Karpas-422 (cell line): ENCODE measurements around the gene CBY2. TPM values are rescaled to one million over a fixed set of nuclear protein-coding genes. Genes with fewer than 3 reads are reported as not detected.

Source experiments
- DNase-seq: peaks from one replicate; pipeline ENCODE4 v3.0.0-alpha.2; 2015
- H2AFZ ChIP-seq: fragments of 200-600 bp; sonication (generic); 2 replicates; pipeline ENCODE4 v1.6.1; 2014; ENCODE audit warnings: antibody characterized with exemption, low read length, mixed read lengths
- H3K27ac ChIP-seq: fragments of 200-600 bp; sonication (generic); 2 replicates; pipeline ENCODE4 v1.5.1; 2014; ENCODE audit warnings: mild to moderate bottlenecking, low read length, moderate library complexity
- H3K27me3 ChIP-seq: fragments of 200-600 bp; sonication (generic); 2 replicates; pipeline ENCODE4 v1.6.1; 2014; ENCODE audit warnings: low read length, mixed read lengths
- H3K36me3 ChIP-seq: fragments of 200-600 bp; sonication (generic); 2 replicates; pipeline ENCODE4 v1.6.1; 2014; ENCODE audit warnings: low read length, mixed read lengths; ENCODE audit not compliant: insufficient read depth
- H3K4me1 ChIP-seq: fragments of 200-600 bp; sonication (generic); 2 replicates; pipeline ENCODE4 v1.6.1; 2014; ENCODE audit warnings: mild to moderate bottlenecking, low read length, mixed read lengths
- H3K4me2 ChIP-seq: fragments of 200-600 bp; sonication (generic); 2 replicates; pipeline ENCODE4 v1.6.1; 2014; ENCODE audit warnings: low read length, low read depth, mild to moderate bottlenecking; ENCODE audit not compliant: poor library complexity, severe bottlenecking
- H3K4me3 ChIP-seq: fragments of 200-600 bp; sonication (generic); 2 replicates; pipeline ENCODE4 v1.5.1; 2014; ENCODE audit warnings: mild to moderate bottlenecking, antibody characterized with exemption, low read length, mixed read lengths
- H3K79me2 ChIP-seq: fragments of 200-600 bp; sonication (generic); 2 replicates; pipeline ENCODE4 v1.6.1; 2014; ENCODE audit warnings: mild to moderate bottlenecking, low read length, mixed read lengths
- H3K9ac ChIP-seq: fragments of 200-600 bp; sonication (generic); 2 replicates; pipeline ENCODE4 v1.6.0; 2014; ENCODE audit warnings: low read length
- H3K9me2 ChIP-seq: fragments of 200-600 bp; sonication (generic), shearing (Covaris generic); replicated peaks from 2 replicates; pipeline ENCODE4 v1.6.0; 2014; ENCODE audit warnings: mild to moderate bottlenecking, low read length, moderate library complexity; ENCODE audit not compliant: insufficient read depth
- H3K9me3 ChIP-seq: fragments of 300-700, 200-600 bp; sonication (generic); 2 replicates; pipeline ENCODE4 v1.6.1; 2014; ENCODE audit warnings: low read length, mixed read lengths
- H4K20me1 ChIP-seq: fragments of 200-600 bp; sonication (generic); 2 replicates; pipeline ENCODE4 v1.6.1; 2014; ENCODE audit warnings: mild to moderate bottlenecking, antibody characterized with exemption, low read length, low read depth; ENCODE audit not compliant: insufficient read depth
- total RNA-seq: library from RNA; depleted of rRNA; stranded (reverse); fragments of >200 nt; shearing (Covaris generic); gene quantifications from 2 replicates; pipeline ENCODE4 v1.2.3, GENCODE V29; 2014; ENCODE audit warnings: low replicate concordance

The CBY2 gene
- total RNA-seq, 1 experiment from 2014 or later, result not detected

DNA sequence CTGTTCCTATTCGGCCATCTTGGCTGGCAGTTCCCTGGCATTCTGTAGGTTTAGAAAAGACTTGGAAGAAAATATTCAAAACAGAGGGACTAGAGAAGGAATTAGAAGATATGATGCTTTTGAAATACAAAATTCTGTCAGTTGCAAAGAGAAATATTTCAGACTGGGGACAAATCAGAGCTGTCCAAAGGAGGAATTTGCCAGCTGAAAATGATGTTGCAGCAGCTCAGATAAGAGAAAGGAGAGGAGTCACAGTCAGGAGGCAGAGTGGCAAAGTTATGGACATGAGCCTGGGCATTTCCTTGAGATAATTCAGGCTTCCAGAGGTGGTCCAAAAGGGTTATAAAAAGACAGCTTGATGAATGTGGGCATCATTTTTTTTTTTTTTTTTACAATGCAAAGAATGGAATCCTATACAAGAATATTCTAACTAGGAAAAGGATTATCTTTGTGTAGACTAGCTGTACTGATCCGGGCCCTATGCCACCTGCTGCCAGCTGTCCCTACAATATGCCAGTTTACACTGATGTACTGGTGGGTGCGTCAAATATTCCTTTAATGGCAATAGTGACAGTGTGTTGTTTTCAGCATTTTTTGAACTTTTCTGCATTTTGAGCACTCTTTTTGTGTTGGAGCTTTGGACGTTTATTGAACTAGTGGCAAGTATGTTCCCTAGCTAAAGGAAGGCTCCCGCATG, 31.8 kb upstream of the CBY2 start:
- Histone ChIP-seq H3K27me3 (no peaks in the 10 kb centered on the region), H3K79me2 (no peaks in the 10 kb centered on the region), H3K4me3 (no peak overlapping the region), H3K9ac (no peak overlapping the region), H3K9me2 (no peaks in the 10 kb centered on the region), H3K9me3 (no peaks in the 10 kb centered on the region), H2AFZ (no peak overlapping the region), H3K27ac (no peak overlapping the region), H3K4me2 (no peak overlapping the region), H3K4me1 (no peaks in the 10 kb centered on the region), H3K36me3 (no peaks in the 10 kb centered on the region), H4K20me1 (no peaks in the 10 kb centered on the region)
- DNase-seq, result no peak

DNA sequence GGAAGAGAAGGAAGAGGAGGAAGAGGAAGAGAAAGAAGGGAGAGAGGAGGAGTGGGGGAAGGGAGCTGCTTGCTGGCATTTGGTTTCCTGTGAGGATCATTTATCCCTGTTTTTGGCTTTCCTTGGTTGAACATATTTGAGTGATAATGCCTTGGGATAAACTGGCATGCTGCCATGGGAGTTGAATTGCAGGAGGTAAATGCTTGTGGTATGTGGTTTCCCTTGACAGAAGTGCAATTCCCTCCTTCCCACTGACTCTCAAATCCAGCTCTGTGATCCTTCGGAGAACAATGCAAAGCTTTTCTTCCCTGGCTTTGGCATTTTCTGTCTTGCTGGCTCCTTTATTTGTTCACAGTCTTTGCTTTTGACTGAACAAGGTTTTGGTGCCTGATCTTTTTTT, 27.2 kb upstream of the CBY2 start:
- Histone ChIP-seq H3K36me3 (no peaks in the 10 kb centered on the region), H3K9me2 (no peaks in the 10 kb centered on the region), H3K4me2 (no peak overlapping the region), H2AFZ (no peak overlapping the region), H3K9me3 (no peaks in the 10 kb centered on the region), H3K79me2 (no peaks in the 10 kb centered on the region), H4K20me1 (no peaks in the 10 kb centered on the region), H3K4me1 (no peaks in the 10 kb centered on the region), H3K27ac (no peak overlapping the region), H3K27me3 (no peaks in the 10 kb centered on the region), H3K4me3 (no peak overlapping the region), H3K9ac (no peak overlapping the region)
- DNase-seq, result no peak

DNA sequence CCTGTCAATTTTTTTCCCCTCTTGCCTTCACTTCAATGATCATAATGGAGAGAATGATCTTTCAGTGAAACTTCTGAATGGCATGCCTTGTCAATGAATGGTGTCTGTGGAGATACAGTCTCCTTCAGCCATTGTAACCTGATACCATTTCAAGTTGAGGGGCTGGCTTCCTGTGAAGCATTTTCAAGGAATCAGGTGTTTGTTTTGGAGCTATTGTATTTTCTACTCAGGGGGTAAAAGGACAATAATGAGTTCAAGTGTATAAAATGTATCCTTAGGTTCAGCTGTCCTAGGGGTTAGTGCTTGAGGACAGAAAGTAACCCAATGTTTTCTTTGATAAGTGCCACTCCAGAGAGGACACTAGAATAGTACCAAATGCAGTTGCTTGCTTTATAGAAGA, 23.8 kb upstream of the CBY2 start:
- Histone ChIP-seq H3K9me2 (no peaks in the 10 kb centered on the region), H3K36me3 (no peaks in the 10 kb centered on the region), H3K27ac (no peak overlapping the region), H3K9me3 (no peaks in the 10 kb centered on the region), H3K4me3 (no peak overlapping the region), H3K79me2 (no peaks in the 10 kb centered on the region), H4K20me1 (no peaks in the 10 kb centered on the region), H3K4me1 (no peaks in the 10 kb centered on the region), H3K4me2 (no peak overlapping the region), H3K27me3 (no peaks in the 10 kb centered on the region), H2AFZ (no peak overlapping the region), H3K9ac (no peak overlapping the region)
- DNase-seq, result no peak

DNA sequence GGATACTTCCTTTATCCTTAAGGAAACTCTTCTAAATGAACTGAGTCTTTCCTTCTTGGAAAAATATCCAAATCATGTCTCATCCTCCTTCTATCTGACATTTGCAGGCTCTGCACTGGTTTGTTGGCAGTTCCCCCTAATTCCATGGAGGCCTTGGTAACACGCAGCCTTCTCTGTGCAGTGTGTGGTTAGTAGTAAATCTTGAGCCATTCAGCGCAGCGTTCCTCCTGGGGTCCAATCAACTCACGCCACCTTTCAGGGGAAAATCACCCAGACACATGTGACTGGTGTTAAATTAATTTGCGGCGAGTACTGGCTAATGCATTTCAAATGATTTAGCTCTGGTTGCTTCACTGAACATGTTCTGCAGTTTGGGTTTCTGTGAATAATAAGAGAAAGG, 21.0 kb upstream of the CBY2 start:
- Histone ChIP-seq H3K9me2 (no peaks in the 10 kb centered on the region), H4K20me1 (no peaks in the 10 kb centered on the region), H2AFZ (no peak overlapping the region), H3K9me3 (no peaks in the 10 kb centered on the region), H3K4me2 (no peak overlapping the region), H3K27ac (no peak overlapping the region), H3K9ac (no peak overlapping the region), H3K27me3 (no peaks in the 10 kb centered on the region), H3K4me1 (no peaks in the 10 kb centered on the region), H3K36me3 (no peaks in the 10 kb centered on the region), H3K4me3 (no peak overlapping the region), H3K79me2 (no peaks in the 10 kb centered on the region)
- no peak for DNase-seq

DNA sequence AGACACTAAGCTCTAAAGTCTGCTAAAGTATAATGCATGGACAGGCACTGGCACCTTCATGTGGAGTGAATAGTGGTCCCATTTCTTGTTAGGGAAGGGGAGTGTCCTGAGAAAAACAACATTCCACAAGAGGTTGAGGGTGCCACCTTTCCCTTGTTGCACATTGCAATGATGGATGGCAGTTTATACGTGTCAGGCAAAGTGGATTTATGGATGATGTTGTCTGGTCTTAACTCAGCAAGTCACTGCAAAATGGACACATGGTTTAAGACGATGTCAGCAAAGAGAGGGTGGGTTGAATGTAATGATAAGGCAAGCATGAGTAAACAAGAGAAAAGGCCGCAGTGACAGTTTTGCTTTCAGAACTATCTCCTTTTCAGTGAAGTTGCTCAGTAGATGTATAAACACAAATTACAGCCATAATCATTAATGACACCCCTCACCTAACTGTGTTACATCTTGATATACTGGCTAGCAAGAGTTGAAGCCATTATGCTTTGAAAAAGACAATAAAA, 19.6 kb upstream of the CBY2 start:
- Histone ChIP-seq H3K79me2 (no peaks in the 10 kb centered on the region), H3K9ac (no peak overlapping the region), H3K36me3 (no peaks in the 10 kb centered on the region), H3K27ac (no peak overlapping the region), H3K9me2 (no peaks in the 10 kb centered on the region), H3K4me2 (no peak overlapping the region), H3K4me3 (no peak overlapping the region), H3K27me3 (no peaks in the 10 kb centered on the region), H3K9me3 (no peaks in the 10 kb centered on the region), H2AFZ (no peak overlapping the region), H3K4me1 (no peaks in the 10 kb centered on the region), H4K20me1 (no peaks in the 10 kb centered on the region)
- DNase-seq, result no peak

DNA sequence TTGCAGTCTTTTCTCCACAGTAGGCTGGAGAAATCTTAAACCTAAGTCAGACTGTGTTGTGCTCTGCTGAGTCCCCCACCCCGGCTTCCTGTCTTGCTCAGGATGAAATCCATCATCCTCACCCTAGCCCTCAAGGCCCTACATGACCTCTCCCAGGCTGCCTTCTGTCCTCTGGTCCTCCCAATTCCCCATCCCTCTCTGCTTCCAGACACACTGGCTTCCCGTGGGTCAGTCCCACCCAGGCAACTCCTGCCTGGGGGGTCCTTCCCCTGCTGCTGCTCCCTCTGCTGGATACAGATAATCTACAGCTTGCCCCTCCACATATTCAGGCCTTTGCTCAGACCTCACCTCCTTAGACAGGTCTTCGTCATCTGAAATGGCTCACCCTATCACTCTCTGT, 18.4 kb upstream of the CBY2 start:
- DNase-seq, result no peak
- H2AFZ ChIP-seq, result no peak overlapping the region
- no peaks in the 10 kb centered on the region for H3K4me1 ChIP-seq
- H3K9me3 ChIP-seq, result no peaks in the 10 kb centered on the region
- no peak overlapping the region for H3K4me3 ChIP-seq
- H3K79me2 ChIP-seq, result no peaks in the 10 kb centered on the region
- no peaks in the 10 kb centered on the region for H3K36me3 ChIP-seq
- no peaks in the 10 kb centered on the region for H3K27me3 ChIP-seq
- H3K27ac ChIP-seq, result no peak overlapping the region
- no peak overlapping the region for H3K9ac ChIP-seq
- H3K9me2 ChIP-seq, result no peaks in the 10 kb centered on the region
- H4K20me1 ChIP-seq, result no peaks in the 10 kb centered on the region
- H3K4me2 ChIP-seq, result no peak overlapping the region

DNA sequence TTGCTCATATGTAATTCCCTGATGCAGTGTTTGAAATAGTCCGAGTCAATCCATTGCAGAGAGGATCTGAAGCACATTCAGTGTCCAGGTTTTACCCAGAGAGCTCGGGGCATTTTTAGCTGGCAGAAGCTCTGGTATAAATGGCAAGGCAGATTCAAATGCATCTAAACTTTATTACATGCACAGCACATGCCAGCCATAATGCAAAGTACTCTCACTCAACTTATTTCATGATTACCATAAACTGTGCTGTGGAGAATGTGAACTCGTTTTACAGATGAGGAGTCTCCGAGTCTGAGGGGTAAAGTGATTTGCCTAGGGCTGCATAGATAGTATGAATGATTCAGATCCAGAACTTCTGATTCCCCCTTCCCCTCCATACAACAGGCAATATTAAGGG, 13.5 kb upstream of the CBY2 start:
- no peaks in the 10 kb centered on the region for H4K20me1 ChIP-seq

DNA sequence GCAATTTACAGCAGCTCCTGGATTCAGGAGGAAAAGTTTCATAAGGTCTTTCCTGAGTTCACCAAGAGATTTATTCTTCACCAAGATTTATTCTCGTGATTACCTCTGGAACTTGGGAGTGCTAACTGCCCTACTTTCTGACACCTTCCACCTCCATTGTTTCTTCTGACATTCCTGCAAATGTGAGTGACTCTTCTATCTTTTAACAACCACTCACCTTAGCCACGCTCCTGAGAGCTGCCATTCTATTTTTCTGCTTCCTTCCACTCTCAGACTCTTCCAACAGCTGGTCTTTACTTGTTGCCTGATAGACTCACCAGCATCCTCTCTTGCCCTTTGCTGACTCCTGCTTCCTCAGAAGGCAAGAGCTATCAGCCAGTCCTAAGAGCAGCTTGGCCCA, 11.5 kb upstream of the CBY2 start:
- Histone ChIP-seq H3K27ac (no peak overlapping the region), H3K9me2 (no peaks in the 10 kb centered on the region), H3K9ac (no peak overlapping the region), H4K20me1 (no peaks in the 10 kb centered on the region), H3K27me3 (no peaks in the 10 kb centered on the region), H3K4me2 (no peak overlapping the region), H3K36me3 (no peaks in the 10 kb centered on the region), H3K79me2 (no peaks in the 10 kb centered on the region), H3K9me3 (no peaks in the 10 kb centered on the region), H3K4me1 (no peaks in the 10 kb centered on the region), H3K4me3 (no peak overlapping the region), H2AFZ (no peak overlapping the region)
- no peak for DNase-seq

More for the DNA sequence above, 13.5 kb upstream of the CBY2 start:
- DNase-seq, result no peak
- Histone ChIP-seq H3K4me2 (no peak overlapping the region), H3K4me3 (no peak overlapping the region), H3K4me1 (no peaks in the 10 kb centered on the region), H3K9me2 (no peaks in the 10 kb centered on the region), H3K79me2 (no peaks in the 10 kb centered on the region), H3K9ac (no peak overlapping the region), H3K27me3 (no peaks in the 10 kb centered on the region), H3K27ac (no peak overlapping the region), H3K9me3 (no peaks in the 10 kb centered on the region), H2AFZ (no peak overlapping the region), H3K36me3 (no peaks in the 10 kb centered on the region)
